Measurements from ENCODE around the gene DHRS11.
"Not testable (repeated sequence)": the region's sequence is repeated elsewhere in the genome, so short reads cannot be mapped to it uniquely, and the experiment has no call there.

DHRS11 gene

DNA sequence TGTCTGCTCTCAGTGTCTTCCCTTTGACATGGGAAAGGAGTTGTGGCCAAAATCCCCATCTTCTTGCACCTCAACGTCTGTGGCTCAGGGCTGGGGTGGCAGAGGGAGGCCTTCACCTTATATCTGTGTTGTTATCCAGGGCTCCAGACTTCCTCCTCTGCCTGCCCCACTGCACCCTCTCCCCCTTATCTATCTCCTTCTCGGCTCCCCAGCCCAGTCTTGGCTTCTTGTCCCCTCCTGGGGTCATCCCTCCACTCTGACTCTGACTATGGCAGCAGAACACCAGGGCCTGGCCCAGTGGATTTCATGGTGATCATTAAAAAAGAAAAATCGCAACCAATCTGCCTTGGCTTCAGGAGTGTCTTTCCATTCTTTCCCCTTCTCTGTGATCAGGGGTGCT lies 8.8 kb downstream of the DHRS11 start:
- H3K4me3 ChIP-seq (ENCODE audit: low read length): peak overlapping the region; percentile 84; the same call in 1 of the 2 replicates
- TF ChIP-seq ZNF274 (IDR thresholded peaks at IDR 0.05; ENCODE audit: low read depth, low read length): no peak

GRCh38 chr17:36600936-36601302 lies 9.2 kb downstream of the DHRS11 start:
- TF ChIP-seq ZNF274 (IDR thresholded peaks at IDR 0.05; ENCODE audit: low read depth, low read length): no peak
- H3K4me3 ChIP-seq (ENCODE audit: low read length): peak overlapping the region; percentile 84; the same call in 1 of the 2 replicates

DNA sequence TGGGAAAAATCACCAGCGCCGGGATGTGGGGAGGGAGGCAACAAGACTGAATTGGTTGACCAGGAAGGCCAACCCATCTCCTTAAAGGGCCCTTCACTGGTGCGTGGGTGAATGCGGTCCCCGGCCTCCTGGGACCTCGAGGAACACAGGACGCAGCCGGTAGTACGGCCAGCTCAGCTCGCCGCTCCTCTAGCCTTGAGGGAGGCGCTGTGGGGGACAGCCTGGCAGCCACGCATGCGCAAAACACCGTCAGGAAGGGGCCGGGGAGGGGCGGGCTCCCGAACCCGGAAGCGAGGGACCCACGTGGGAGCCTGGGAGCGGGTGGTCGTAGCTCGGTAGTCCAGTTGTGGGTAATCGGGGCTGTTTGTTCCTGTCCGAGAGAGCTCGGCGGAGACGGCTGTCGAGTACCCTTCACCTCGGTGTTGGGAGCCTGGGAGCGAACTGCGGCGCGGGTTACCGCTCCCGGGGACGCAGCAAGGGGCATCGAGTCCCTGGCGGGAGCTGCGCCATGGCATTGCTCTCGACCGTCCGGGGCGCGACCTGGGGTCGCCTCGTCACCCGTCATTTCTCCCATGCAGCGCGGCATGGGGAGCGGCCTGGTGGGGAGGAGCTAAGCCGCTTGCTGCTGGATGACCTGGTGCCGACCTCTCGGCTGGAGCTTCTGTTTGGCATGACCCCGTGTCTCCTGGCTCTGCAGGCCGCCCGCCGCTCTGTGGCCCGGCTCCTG lies 9.8 kb downstream of the DHRS11 start, which contains the start of gene MRM1:
Gene MRM1 (plus strand): TSS at position 281 of the 727 bp plus-strand sequence. CDS start 228 bp downstream, at position 509.
- H3K4me3 ChIP-seq (ENCODE audit: low read length): peak within 1 kb of the TSS; percentile 84

DNA sequence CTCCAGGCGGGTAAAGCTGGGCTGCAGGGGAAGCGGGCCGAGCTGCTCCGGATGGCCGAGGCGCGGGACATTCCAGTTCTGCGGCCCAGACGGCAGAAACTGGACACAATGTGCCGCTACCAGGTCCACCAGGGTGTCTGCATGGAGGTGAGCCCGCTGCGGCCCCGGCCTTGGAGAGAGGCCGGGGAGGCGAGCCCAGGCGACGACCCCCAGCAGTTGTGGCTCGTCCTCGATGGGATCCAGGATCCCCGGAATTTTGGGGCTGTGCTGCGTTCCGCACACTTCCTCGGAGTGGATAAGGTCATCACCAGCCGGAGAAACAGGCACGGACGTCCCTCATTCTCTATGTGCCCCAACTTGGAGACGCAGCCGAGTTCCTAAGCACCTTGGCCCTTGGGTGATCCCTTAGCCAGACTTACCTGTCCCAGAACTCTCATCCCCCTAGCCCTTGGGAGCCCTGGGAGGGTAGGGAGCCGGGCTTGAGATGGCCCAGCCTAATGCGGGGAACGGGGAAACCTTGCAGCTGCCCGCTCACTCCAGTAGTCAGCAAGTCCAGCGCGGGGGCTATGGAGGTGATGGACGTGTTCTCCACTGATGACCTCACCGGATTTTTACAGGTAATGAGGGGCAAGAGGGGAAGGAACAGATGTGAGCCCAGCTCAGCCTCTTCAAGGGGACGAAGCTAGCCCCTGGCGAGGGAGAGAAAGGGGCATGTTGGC lies 10.5 kb downstream of the DHRS11 start:
- TF ChIP-seq ZNF274 (IDR thresholded peaks at IDR 0.05; ENCODE audit: low read depth, low read length): no peak
- peak overlapping the region; percentile 84 for H3K4me3 ChIP-seq (ENCODE audit: low read length)

More for the DNA sequence above, 9.8 kb downstream of the DHRS11 start, which contains the start of gene MRM1:
- no peak for TF ChIP-seq ZNF274 (IDR thresholded peaks at IDR 0.05; ENCODE audit: low read depth, low read length)

DNA sequence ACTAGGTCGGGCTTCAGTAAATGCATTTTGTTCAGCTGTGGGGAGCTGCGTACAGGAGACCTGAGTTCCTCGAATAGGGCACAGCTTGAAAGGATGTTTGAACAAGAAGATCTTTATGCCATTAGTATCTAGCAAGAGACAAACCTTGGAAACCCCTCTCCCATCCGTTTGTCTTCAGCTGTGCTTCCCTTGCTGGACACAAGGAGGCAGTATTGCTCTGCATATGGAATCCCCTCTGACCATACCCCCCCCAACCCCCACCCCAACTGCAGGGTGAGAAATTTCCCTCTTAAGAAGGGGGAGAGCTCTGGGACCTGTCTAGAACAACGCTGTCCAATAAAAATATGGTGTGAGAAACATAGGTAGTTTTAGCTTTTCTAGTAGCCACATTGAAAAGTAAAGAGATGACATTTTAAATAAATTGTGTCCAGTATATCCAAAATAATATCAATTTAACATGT lies 11.3 kb downstream of the DHRS11 start:
- H3K4me3 ChIP-seq (ENCODE audit: low read length): peak overlapping the region; percentile 84
- TF ChIP-seq ZNF274 (IDR thresholded peaks at IDR 0.05; ENCODE audit: low read depth, low read length): no peak

- not testable (repeated sequence) for H3K4me3 ChIP-seq (ENCODE audit: low read length)
Observed at GRCh38 chr17:36605028-36605427, 13.3 kb downstream of the DHRS11 start.

GRCh38 chr17:36608280-36608679 lies 16.6 kb downstream of the DHRS11 start:
- no peak overlapping the region for H3K4me3 ChIP-seq (ENCODE audit: low read length)
- no peak for TF ChIP-seq ZNF274 (IDR thresholded peaks at IDR 0.05; ENCODE audit: low read depth, low read length)

- no peak for TF ChIP-seq ZNF274 (IDR thresholded peaks at IDR 0.05; ENCODE audit: low read depth, low read length)
Observed at GRCh38 chr17:36608794-36609497, 17.3 kb downstream of the DHRS11 start.

GRCh38 chr17:36609498-36609862 lies 17.8 kb downstream of the DHRS11 start:
- no peak for TF ChIP-seq ZNF274 (IDR thresholded peaks at IDR 0.05; ENCODE audit: low read depth, low read length)
- no peak overlapping the region for H3K4me3 ChIP-seq (ENCODE audit: low read length)

More at GRCh38 chr17:36608794-36609497, 17.3 kb downstream of the DHRS11 start:
- no peak overlapping the region for H3K4me3 ChIP-seq (ENCODE audit: low read length)

DNA sequence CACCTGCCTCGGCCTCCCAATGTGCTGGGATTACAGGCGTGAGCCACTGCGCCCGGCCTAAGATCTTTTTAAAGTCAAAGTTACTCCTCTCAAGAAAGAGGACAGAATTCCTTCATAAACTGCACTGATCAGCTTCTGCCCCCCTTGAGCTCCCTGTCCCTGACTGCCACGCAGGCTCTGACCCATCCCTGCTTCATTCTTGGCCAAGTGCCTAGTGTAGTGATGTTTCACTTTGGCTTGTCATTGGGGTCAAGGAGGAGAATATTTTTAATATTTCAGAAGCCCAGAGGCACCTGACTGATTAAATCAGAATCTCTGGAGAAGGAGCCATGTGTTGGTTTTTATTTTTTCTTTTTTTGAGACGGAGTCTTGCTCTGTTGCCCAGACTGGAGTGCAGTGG lies 18.8 kb downstream of the DHRS11 start:
- TF ChIP-seq ZNF274 (IDR thresholded peaks at IDR 0.05; ENCODE audit: low read depth, low read length): no peak
- H3K4me3 ChIP-seq (ENCODE audit: low read length): no peak overlapping the region

- H3K4me3 ChIP-seq (ENCODE audit: low read length): no peak overlapping the region
- no peak for TF ChIP-seq ZNF274 (IDR thresholded peaks at IDR 0.05; ENCODE audit: low read depth, low read length)
Observed at GRCh38 chr17:36611345-36612072, 19.8 kb downstream of the DHRS11 start.

GRCh38 chr17:36612323-36612722 lies 20.6 kb downstream of the DHRS11 start:
- no peak overlapping the region for H3K4me3 ChIP-seq (ENCODE audit: low read length)

DNA sequence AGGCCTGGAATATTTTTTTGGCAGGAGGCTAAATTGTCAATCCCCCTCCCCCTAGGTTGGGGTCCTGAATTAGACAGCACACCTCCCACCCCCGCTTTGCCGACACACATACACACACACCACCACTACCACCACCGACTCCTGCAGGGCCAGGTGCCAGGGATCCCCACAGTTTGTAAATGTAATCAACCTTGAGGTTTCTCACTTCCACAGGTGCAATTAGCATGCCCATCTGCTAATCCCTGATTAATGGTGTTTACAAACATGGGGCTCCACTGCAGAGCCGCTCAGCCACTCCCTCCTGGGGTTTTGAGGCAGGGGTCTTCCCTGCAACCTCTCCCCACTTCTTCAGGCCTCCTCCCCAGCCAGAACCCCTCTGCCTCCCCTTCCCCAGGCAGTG lies 21.5 kb downstream of the DHRS11 start:
- no peak overlapping the region for H3K4me3 ChIP-seq (ENCODE audit: low read length)
- TF ChIP-seq ZNF274 (IDR thresholded peaks at IDR 0.05; ENCODE audit: low read depth, low read length): no peak

More at GRCh38 chr17:36612323-36612722, 20.6 kb downstream of the DHRS11 start:
- TF ChIP-seq ZNF274 (IDR thresholded peaks at IDR 0.05; ENCODE audit: low read depth, low read length): no peak

DNA sequence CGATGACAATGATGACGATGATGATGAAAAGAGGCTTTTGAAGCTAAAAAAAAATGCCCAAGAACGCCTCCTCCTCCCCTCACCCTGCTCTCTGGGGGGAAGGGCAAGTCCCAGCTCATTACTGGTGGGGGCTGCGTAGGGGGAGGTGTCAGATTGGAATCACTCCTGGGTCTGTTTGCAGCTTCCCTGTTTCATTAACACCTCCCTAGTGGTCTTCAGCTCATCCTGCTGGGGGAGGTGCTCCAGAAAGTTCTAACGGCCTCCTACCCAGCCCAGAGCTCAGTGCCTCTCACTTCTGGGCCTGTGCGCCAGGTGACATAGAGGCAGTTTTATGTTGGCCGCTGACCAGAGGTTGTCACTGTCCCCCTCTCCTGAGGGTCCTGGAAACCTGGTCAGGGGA lies 22.4 kb downstream of the DHRS11 start:
- H3K4me3 ChIP-seq (ENCODE audit: low read length): no peak overlapping the region
- TF ChIP-seq ZNF274 (IDR thresholded peaks at IDR 0.05; ENCODE audit: low read depth, low read length): no peak
